Ishikawa (cell line): ENCODE measurements around the gene PRKCB.

Experiments
- CEBPB ChIP-seq: IDR thresholded peaks from 2 replicates; pipeline ENCODE4 v1.6.1; 2012
- CREB1 ChIP-seq: IDR thresholded peaks from 2 replicates; pipeline ENCODE4 v1.6.1; 2012; ENCODE audit warnings: low read depth
- EGR1 ChIP-seq: IDR thresholded peaks from 2 replicates; pipeline ENCODE4 v1.6.1; 2012
- EP300 ChIP-seq: IDR thresholded peaks from 2 replicates; pipeline ENCODE4 v1.6.1; 2012; ENCODE audit warnings: borderline replicate concordance
- FOXM1 ChIP-seq: IDR thresholded peaks from 2 replicates; pipeline ENCODE4 v1.6.1; 2012; ENCODE audit warnings: low read depth, borderline replicate concordance
- MAX ChIP-seq: IDR thresholded peaks from 2 replicates; pipeline ENCODE4 v1.6.1; 2012
- NFIC ChIP-seq: IDR thresholded peaks from 2 replicates; pipeline ENCODE4 v1.6.1; 2012
- RAD21 ChIP-seq: IDR thresholded peaks from 2 replicates; pipeline ENCODE4 v1.6.1; 2012; ENCODE audit warnings: low read depth
- REST ChIP-seq: IDR thresholded peaks from 2 replicates; pipeline ENCODE4 v1.6.1; 2012; ENCODE audit warnings: low read depth, mild to moderate bottlenecking
- TAF1 ChIP-seq: IDR thresholded peaks from 2 replicates; pipeline ENCODE4 v1.6.1; 2012; ENCODE audit warnings: low read depth, mild to moderate bottlenecking
- TCF12 ChIP-seq: IDR thresholded peaks from 2 replicates; pipeline ENCODE4 v1.6.1; 2012; ENCODE audit warnings: low read depth
- TEAD4 ChIP-seq: IDR thresholded peaks from 2 replicates; pipeline ENCODE4 v1.6.1; 2012
- USF1 ChIP-seq: IDR thresholded peaks from 2 replicates; pipeline ENCODE4 v1.6.1; 2012
- YY1 ChIP-seq: IDR thresholded peaks from 2 replicates; pipeline ENCODE4 v1.6.1; 2012; ENCODE audit warnings: low read depth
- ZBTB7A ChIP-seq: IDR thresholded peaks from 2 replicates; pipeline ENCODE4 v1.6.1; 2012; ENCODE audit warnings: low read depth

Gene PRKCB

GRCh38 chr16:24228514-24228913 lies 392.7 kb downstream of the PRKCB start:
- TF ChIP-seq TAF1, result no peak
- no peak for TF ChIP-seq EP300
- TF ChIP-seq REST, result no peak
- TF ChIP-seq CEBPB, result no peak
- no peak for TF ChIP-seq NFIC
- no peak for TF ChIP-seq TEAD4
- TF ChIP-seq ZBTB7A, result no peak
- no peak for TF ChIP-seq RAD21
- TF ChIP-seq YY1, result no peak
- no peak for TF ChIP-seq CREB1
- TF ChIP-seq FOXM1, result no peak
- TF ChIP-seq USF1, result no peak
- no peak for TF ChIP-seq MAX
- no peak for TF ChIP-seq TCF12
- TF ChIP-seq EGR1, result no peak

- TF ChIP-seq NFIC, result no peak
- no peak for TF ChIP-seq CEBPB
- no peak for TF ChIP-seq CREB1
- TF ChIP-seq EGR1, result no peak
- TF ChIP-seq MAX, result no peak
- TF ChIP-seq TEAD4, result no peak
- TF ChIP-seq USF1, result no peak
- TF ChIP-seq REST, result no peak
- no peak for TF ChIP-seq YY1
- TF ChIP-seq TCF12, result no peak
- TF ChIP-seq RAD21, result no peak
- no peak for TF ChIP-seq ZBTB7A
- TF ChIP-seq FOXM1, result no peak
- no peak for TF ChIP-seq EP300
- no peak for TF ChIP-seq TAF1
Observed at GRCh38 chr16:24232936-24233335, 397.2 kb downstream of the PRKCB start.

- TF ChIP-seq REST (no peak), YY1 (no peak), ZBTB7A (no peak), NFIC (no peak), EP300 (no peak), FOXM1 (no peak), USF1 (no peak), TEAD4 (no peak), MAX (no peak)
Observed at GRCh38 chr16:24234737-24235136, 399.0 kb downstream of the PRKCB start.

GRCh38 chr16:24235806-24236205 lies 400.0 kb downstream of the PRKCB start:
- TF ChIP-seq EP300, result no peak
- TF ChIP-seq YY1, result no peak
- no peak for TF ChIP-seq FOXM1
- no peak for TF ChIP-seq REST
- no peak for TF ChIP-seq EGR1
- TF ChIP-seq ZBTB7A, result no peak
- TF ChIP-seq TAF1, result no peak
- no peak for TF ChIP-seq CREB1
- no peak for TF ChIP-seq TCF12
- TF ChIP-seq RAD21, result no peak
- no peak for TF ChIP-seq CEBPB
- TF ChIP-seq TEAD4, result no peak
- TF ChIP-seq NFIC, result no peak
- no peak for TF ChIP-seq USF1
- TF ChIP-seq MAX, result no peak
